DMS 273 treated with DMSO at 0.1 percent for 48 hours (cell line): ENCODE data around the gene TEX47.

ENCODE experiments used
- DNase-seq: peaks from one replicate; lab custom pipeline; 2025; lab: John Stamatoyannopoulos, UW

Gene TEX47

GRCh38 chr7:88795553-88795952 lies at the start of gene TEX47:
Gene TEX47 (minus strand): TSS chr7:88795737. CDS start chr7:88794942, 795 bp downstream.
- no peak for DNase-seq

GRCh38 chr7:88845091-88845490 lies 49.6 kb upstream of the TEX47 start:
- no peak for DNase-seq

GRCh38 chr7:88842201-88842600 lies 46.7 kb upstream of the TEX47 start:
- DNase-seq: no peak

- peak; percentile 50 for DNase-seq
Observed at GRCh38 chr7:88835147-88835728, 39.7 kb upstream of the TEX47 start.

- no peak for DNase-seq
Observed at GRCh38 chr7:88826222-88826621, 30.7 kb upstream of the TEX47 start.

GRCh38 chr7:88818552-88818951 lies 23.0 kb upstream of the TEX47 start:
- DNase-seq: no peak

- no peak for DNase-seq
Observed at GRCh38 chr7:88806280-88807037, 10.9 kb upstream of the TEX47 start.

GRCh38 chr7:88801046-88801445 lies 5.5 kb upstream of the TEX47 start:
- no peak for DNase-seq

- DNase-seq: no peak
Observed at GRCh38 chr7:88792361-88792760, 3.2 kb downstream of the TEX47 start.

GRCh38 chr7:88791891-88792290 lies 3.6 kb downstream of the TEX47 start:
- DNase-seq: no peak

- DNase-seq: no peak
Observed at GRCh38 chr7:88789480-88790064, 6.0 kb downstream of the TEX47 start.

- no peak for DNase-seq
Observed at GRCh38 chr7:88787777-88788176, 7.8 kb downstream of the TEX47 start.

- DNase-seq: no peak
Observed at GRCh38 chr7:88775838-88776237, 19.7 kb downstream of the TEX47 start.

- DNase-seq: no peak
Observed at GRCh38 chr7:88772776-88773175, 22.8 kb downstream of the TEX47 start.

- DNase-seq: no peak
Observed at GRCh38 chr7:88771417-88771816, 24.1 kb downstream of the TEX47 start.

GRCh38 chr7:88761779-88762178 lies 33.8 kb downstream of the TEX47 start:
- no peak for DNase-seq

- DNase-seq: no peak
Observed at GRCh38 chr7:88760136-88760515, 35.4 kb downstream of the TEX47 start.

GRCh38 chr7:88759230-88760135 lies 36.1 kb downstream of the TEX47 start, which contains the start of gene ZNF804B:
Gene ZNF804B (plus strand): TSS chr7:88759700. CDS start chr7:88759977, 277 bp downstream.
- no peak for DNase-seq

GRCh38 chr7:88758381-88759229 lies 36.9 kb downstream of the TEX47 start:
- DNase-seq: no peak

GRCh38 chr7:88757371-88757770 lies 38.2 kb downstream of the TEX47 start:
- DNase-seq: no peak

GRCh38 chr7:88756802-88757201 lies 38.7 kb downstream of the TEX47 start:
- DNase-seq: no peak
